PFSK-1 (cell line): ENCODE data around the gene LRMDA.

Experiments
- FOXP2 ChIP-seq: optimal IDR thresholded peaks from 2 replicates; pipeline ENCODE3; 2011; ENCODE audit warnings: borderline replicate concordance, control low read depth, inconsistent platforms; ENCODE audit not compliant: insufficient read depth; ENCODE audit errors: extremely low read length, extremely low read depth
- POLR2AphosphoS5 ChIP-seq: IDR thresholded peaks from 2 replicates; pipeline ENCODE4 v1.6.1; 2012; ENCODE audit warnings: low read depth, mild to moderate bottlenecking, control low read depth, low read length, moderate library complexity
- SIN3A ChIP-seq: IDR thresholded peaks from 2 replicates; pipeline ENCODE4 v1.6.1; 2012; ENCODE audit warnings: mild to moderate bottlenecking, low read length, moderate library complexity, borderline replicate concordance; ENCODE audit not compliant: insufficient read depth
- TAF1 ChIP-seq: IDR thresholded peaks from 2 replicates; pipeline ENCODE4 v1.6.1; 2012; ENCODE audit warnings: low read length, control low read depth, borderline replicate concordance; ENCODE audit not compliant: insufficient read depth
- TF ChIP-seq, protein P1 (sequence below), 2 experiments: IDR thresholded peaks; 2 replicates each; pipeline versions ENCODE4 v1.6.1 to v1.8.0; 2011 to 2012; ENCODE audit warnings: low read depth in 2 of 2, low read length in 2 of 2, control low read depth in 1 of 2, inconsistent platforms in 1 of 2, mild to moderate bottlenecking in 1 of 2, moderate library complexity in 1 of 2; ENCODE audit not compliant: insufficient read depth in 1 of 2

LRMDA gene

DNA sequence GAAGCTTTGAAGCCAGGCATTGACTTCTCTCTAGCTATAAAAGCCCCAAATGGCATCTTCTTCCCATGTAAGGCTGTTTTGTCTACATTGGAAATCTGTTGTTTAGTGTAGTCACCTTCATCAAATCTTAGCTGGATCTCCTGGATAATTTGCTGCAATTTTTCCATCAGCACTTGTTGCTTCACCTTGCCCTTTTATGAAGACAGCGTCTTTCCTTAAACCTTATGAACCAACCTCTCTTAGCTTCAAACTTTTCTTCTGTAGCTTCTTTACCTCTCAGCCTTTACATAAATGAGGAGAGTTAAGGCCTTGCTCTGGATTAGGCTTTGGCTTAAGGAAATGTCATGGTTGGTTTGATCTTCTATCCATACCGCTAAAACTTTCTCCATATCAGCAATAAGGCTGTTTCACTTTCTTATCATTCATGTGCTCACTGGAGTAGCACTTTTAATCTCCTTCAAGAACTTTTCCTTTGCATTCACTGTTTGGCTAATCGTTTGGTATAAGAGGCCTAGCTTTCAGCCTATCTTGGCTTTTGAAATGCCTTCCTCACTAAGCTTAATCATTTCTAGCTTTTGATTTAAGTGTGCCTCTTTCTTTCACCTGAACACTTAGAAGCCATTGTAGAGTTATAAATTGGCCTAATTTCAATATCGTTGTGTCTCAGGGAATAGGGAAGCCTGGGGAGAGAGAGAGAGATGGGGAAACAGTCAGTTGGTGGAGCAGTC lies 803.2 kb downstream of the LRMDA start:
- no peak for TF ChIP-seq POLR2AphosphoS5
- no peak for TF ChIP-seq FOXP2
- TF ChIP-seq, protein P1, sequence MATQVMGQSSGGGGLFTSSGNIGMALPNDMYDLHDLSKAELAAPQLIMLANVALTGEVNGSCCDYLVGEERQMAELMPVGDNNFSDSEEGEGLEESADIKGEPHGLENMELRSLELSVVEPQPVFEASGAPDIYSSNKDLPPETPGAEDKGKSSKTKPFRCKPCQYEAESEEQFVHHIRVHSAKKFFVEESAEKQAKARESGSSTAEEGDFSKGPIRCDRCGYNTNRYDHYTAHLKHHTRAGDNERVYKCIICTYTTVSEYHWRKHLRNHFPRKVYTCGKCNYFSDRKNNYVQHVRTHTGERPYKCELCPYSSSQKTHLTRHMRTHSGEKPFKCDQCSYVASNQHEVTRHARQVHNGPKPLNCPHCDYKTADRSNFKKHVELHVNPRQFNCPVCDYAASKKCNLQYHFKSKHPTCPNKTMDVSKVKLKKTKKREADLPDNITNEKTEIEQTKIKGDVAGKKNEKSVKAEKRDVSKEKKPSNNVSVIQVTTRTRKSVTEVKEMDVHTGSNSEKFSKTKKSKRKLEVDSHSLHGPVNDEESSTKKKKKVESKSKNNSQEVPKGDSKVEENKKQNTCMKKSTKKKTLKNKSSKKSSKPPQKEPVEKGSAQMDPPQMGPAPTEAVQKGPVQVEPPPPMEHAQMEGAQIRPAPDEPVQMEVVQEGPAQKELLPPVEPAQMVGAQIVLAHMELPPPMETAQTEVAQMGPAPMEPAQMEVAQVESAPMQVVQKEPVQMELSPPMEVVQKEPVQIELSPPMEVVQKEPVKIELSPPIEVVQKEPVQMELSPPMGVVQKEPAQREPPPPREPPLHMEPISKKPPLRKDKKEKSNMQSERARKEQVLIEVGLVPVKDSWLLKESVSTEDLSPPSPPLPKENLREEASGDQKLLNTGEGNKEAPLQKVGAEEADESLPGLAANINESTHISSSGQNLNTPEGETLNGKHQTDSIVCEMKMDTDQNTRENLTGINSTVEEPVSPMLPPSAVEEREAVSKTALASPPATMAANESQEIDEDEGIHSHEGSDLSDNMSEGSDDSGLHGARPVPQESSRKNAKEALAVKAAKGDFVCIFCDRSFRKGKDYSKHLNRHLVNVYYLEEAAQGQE (IDR thresholded peaks at IDR 0.05; ENCODE audit: insufficient read depth in 1 of 2, low read depth in 2 of 2, low read length in 2 of 2) = no peak
- no peak for TF ChIP-seq SIN3A
- no peak for TF ChIP-seq TAF1

DNA sequence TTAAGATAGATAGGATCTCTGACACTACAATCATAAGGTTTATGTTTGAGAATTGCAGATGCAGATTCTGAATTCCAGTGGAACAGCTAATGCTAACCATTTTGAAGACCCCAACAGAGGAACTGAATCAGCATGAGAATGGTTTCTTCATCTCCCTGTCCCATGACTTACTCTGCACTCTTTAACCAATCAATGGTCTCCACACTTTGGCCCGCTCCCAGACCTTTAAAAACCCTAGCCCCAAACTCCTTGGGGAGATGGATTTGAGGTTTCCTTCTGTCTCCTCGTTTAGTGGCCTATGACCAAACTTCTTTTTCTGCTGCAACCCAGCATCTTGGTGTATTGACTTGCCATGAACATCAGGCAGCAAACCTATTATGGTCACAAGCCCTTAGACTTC lies 804.9 kb downstream of the LRMDA start:
- no peak for TF ChIP-seq FOXP2
- TF ChIP-seq POLR2AphosphoS5 = no peak
- no peak for TF ChIP-seq TAF1
- no peak for TF ChIP-seq SIN3A
- TF ChIP-seq, protein P1 (IDR thresholded peaks at IDR 0.05; ENCODE audit: insufficient read depth in 1 of 2, low read depth in 2 of 2, low read length in 2 of 2) = no peak

DNA sequence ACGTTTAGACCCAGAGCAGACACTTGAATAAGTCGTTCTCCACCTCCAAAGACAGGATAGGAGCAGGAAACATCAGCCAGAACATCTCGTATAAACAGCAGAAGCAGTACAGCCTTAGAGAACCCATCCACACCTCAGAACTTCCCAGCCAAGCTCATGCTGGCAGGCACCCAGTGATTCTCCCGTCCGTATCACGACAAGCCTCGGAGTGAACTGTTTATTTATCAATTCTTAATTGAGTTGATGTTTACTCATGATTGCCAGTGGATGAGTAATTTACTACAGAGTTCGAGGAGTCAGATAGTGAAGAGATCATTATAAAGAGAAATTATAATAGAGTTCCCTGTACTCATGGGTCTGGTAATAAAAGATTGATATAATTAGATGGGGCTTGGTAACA lies 811.5 kb downstream of the LRMDA start:
- TF ChIP-seq SIN3A (no peak), FOXP2 (no peak), TAF1 (no peak), POLR2AphosphoS5 (no peak)
- TF ChIP-seq, protein P1 (IDR thresholded peaks at IDR 0.05; ENCODE audit: insufficient read depth in 1 of 2, low read depth in 2 of 2, low read length in 2 of 2) = no peak

DNA sequence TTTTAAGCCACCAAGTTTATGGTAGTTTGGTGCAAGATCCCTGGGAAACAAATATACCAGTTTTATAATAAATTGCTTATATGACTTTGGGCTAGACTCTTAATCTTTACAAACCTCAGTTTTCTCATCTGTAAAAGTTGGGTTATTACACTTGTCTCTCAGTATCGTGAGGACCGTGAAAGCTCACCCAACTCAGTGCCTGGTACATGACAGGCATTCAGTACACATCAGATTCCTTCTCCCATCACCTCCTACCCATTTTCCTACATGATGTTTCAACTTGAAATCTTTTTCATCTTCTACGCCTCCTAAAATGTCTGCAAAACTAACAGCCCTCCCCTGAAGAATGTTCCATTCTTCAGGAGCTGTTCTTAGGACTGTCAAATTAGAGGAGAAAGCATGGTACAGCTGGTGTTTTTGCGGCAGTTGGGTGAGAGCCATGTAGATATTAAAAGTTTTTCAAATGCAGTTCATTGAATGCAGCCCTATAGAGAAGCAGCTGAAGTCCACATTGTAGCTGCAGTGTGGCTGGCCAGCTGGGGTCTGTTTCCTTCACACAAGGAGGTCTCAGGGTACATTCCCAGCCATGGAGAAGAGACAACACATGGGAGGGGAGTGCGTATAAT lies 812.8 kb downstream of the LRMDA start:
- TF ChIP-seq POLR2AphosphoS5 = no peak
- TF ChIP-seq TAF1 = no peak
- TF ChIP-seq, protein P1 (IDR thresholded peaks at IDR 0.05; ENCODE audit: insufficient read depth in 1 of 2, low read depth in 2 of 2, low read length in 2 of 2) = no peak
- TF ChIP-seq SIN3A = no peak
- no peak for TF ChIP-seq FOXP2
